HG03442 (cell line): ENCODE measurements around the gene TRO.

ENCODE experiments used
- ATAC-seq: cut with Tn5 transposase; IDR thresholded peaks from one replicate; pipeline ENCODE4 v1.9.1; 2021; ENCODE audit warnings: mild to moderate bottlenecking, moderate library complexity; ENCODE audit not compliant: unreplicated experiment

Gene TRO, protein sequence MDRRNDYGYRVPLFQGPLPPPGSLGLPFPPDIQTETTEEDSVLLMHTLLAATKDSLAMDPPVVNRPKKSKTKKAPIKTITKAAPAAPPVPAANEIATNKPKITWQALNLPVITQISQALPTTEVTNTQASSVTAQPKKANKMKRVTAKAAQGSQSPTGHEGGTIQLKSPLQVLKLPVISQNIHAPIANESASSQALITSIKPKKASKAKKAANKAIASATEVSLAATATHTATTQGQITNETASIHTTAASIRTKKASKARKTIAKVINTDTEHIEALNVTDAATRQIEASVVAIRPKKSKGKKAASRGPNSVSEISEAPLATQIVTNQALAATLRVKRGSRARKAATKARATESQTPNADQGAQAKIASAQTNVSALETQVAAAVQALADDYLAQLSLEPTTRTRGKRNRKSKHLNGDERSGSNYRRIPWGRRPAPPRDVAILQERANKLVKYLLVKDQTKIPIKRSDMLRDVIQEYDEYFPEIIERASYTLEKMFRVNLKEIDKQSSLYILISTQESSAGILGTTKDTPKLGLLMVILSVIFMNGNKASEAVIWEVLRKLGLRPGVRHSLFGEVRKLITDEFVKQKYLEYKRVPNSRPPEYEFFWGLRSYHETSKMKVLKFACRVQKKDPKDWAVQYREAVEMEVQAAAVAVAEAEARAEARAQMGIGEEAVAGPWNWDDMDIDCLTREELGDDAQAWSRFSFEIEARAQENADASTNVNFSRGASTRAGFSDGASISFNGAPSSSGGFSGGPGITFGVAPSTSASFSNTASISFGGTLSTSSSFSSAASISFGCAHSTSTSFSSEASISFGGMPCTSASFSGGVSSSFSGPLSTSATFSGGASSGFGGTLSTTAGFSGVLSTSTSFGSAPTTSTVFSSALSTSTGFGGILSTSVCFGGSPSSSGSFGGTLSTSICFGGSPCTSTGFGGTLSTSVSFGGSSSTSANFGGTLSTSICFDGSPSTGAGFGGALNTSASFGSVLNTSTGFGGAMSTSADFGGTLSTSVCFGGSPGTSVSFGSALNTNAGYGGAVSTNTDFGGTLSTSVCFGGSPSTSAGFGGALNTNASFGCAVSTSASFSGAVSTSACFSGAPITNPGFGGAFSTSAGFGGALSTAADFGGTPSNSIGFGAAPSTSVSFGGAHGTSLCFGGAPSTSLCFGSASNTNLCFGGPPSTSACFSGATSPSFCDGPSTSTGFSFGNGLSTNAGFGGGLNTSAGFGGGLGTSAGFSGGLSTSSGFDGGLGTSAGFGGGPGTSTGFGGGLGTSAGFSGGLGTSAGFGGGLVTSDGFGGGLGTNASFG (N-terminal part only)

DNA sequence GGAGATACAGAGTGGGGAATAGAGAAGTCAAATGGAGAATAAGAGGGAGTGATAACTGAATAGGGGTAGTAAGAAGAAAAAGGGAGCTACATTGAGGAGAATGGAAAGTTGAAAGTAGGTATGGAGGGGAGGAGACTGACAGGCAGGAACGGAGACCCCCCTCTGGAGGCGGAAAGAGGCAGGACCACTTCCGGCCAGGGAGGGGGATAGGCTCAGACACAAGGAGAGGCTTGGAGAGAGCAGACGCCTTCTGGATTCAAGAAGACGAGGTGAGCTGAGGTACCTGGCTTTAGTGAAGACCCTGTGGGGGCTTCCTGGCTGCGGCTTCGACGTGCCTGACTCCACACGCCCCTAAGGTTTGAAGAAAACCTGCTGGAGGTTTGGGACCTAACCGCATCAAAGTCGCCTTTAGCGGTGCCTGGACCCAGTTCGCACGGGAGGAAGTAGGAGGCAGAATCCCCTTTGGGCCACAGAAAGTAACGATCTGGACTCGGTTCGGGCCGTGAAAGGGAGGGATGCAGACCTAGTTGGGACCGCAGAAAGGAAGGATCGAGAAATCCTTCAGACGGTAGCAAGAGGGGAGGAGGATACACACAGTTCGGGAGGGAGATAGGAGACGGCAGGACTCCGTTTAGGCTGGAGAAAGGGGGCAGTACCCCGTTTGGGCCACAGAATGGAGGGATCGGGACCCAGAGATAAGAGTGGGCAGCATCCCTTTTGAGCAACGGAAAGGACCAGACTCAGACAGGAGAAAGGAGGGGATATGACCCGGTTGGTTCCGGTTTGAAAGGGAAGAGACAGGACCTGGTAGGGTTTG, at the start of gene TRO:
TRO (plus strand) TSS at position 215 of the 817 bp plus-strand sequence. CDS start 1,423 bp downstream, outside the sequence.
- ATAC-seq: no peak

DNA sequence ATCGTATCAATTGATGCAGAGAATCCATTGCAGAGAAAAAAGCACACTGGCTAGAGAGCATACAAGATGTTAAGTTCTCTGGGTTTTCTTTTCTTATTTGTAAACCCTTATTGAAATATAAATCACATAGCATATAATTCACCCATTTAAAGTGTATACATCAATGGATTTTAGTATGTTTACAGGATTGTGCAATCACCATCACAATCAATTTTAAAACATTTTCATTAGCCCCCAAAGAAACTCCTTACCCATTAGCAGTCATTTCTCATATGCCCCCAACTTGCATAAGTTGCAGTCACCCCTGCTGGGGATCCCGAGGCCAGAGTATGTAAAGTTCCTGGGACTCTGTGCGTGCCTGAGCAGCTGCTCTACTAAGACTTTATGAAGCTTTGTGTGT, 34.9 kb upstream of the TRO start:
- no peak for ATAC-seq

DNA sequence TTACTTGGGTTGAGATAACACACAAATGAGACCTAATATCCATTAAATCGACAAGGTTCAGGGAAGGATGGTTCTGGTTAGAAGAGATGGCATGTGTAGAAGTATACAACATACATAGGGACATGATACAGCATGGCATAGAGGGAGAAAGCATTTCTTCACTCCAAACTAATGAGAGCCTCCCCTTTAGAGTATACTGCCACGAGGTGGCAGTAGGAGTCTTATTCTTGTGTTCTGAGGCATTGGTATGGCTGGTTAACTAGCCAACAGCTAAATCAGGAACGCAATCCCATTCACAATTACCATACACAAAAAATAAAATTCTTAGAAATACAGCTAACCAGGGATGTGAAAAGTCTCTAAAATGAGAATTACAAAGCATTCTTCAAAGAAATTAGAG, 29.1 kb upstream of the TRO start:
- ATAC-seq: no peak

DNA sequence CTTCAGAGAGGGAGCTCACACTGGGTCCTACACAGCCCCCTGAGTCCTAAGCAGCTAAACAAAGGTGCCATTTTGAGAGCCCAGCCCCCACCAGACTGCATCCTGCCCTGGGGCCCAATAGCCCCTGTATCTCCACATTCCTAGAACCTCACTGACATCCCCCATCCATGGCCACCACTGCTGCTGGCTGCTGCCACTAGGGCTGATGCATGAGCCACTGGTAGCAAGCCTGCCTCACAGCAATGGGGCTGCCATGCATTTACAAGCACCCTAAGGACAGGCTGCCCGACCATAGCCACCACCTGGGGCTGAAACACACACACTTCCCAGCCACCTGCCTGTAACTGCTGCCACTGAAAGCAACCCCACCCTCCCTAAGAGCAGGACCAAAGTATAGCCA, 26.5 kb upstream of the TRO start:
- ATAC-seq: no peak

DNA sequence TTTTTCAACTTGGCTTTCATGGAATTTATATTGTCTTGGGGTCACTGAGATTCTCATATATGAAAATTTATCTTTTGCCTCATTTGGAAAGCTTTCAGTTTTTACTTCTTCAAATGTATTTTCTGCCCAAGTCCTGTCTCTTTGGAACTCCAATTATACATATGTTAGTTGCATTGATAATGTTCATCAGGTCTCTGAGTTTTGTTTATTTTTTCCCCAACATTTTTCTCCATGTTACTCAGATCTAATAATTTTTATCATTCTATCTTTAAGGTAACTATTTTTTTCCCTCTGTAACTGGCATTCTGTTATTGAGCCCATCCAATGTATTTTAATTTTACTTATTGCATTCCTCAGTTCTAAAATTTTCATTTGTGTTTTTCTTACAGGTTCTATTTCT, 10.7 kb upstream of the TRO start:
- ATAC-seq: no peak

DNA sequence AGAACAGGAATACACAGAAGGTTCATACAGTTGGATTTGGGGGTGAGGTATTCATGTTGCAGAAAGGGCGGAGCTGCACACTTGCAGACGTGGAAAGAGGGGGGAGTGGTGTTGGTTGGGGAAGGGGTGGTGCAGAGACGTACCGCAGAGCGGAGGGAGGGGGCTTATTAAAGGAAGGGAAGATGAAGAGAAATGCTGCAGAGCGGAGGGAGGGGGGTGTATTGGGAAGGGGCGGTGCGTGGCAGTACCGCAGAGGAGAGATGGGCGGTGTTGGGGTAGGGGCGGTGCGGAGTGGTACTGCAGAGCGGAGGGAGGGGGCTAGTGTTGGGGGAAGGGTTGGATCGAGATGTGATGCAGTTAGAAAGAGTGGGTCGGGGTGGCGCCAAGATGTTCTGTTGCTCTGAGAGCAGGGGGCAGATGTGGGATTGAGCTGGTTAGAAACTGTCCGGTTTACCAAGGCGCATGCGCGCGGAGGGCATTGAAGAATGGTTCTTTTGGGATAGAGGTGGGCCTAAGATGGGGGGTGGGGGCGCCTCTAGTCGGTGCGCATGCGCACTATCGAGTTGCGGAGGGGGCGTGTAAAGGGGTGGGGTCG, 900 bp downstream of the TRO start:
- peak; percentile 53 for ATAC-seq

DNA sequence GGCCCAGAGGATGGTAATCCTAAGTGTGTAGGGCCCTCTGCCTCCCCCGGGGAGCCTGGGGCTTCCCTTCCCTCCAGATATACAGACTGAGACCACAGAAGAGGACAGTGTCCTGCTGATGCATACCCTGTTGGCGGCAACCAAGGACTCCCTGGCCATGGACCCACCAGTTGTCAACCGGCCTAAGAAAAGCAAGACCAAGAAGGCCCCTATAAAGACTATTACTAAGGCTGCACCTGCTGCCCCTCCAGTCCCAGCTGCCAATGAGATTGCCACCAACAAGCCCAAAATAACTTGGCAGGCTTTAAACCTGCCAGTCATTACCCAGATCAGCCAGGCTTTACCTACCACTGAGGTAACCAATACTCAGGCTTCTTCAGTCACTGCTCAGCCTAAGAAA, 1.9 kb downstream of the TRO start:
- ATAC-seq: no peak

DNA sequence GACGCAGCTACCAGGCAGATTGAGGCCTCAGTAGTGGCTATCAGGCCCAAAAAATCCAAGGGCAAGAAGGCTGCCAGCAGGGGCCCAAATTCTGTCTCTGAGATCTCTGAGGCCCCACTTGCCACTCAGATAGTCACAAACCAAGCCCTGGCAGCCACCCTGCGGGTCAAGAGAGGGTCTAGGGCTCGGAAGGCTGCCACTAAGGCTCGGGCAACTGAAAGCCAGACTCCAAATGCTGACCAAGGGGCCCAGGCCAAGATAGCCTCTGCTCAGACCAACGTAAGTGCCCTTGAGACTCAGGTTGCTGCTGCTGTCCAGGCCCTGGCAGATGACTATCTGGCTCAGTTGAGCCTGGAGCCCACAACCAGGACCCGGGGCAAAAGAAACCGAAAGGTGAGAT, 2.8 kb downstream of the TRO start:
- ATAC-seq: no peak

DNA sequence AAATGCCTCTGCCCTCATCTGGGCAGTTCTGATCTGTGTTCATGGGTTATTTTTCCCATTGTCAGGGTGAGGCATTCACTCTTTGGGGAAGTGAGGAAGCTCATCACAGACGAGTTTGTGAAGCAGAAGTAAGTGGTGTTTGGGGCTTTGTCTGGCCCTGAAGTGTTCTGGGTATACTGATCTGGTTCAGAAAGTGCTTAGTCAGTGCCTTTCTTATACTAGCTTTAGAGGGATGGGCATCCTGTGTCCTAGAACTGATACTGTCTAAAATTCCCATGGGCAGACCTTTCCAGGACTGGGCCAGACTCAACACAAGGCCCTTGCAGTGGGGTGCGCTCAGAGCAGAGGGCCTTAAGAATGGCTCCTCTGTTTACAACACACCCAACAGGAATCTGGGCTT, 6.4 kb downstream of the TRO start:
- no peak for ATAC-seq

DNA sequence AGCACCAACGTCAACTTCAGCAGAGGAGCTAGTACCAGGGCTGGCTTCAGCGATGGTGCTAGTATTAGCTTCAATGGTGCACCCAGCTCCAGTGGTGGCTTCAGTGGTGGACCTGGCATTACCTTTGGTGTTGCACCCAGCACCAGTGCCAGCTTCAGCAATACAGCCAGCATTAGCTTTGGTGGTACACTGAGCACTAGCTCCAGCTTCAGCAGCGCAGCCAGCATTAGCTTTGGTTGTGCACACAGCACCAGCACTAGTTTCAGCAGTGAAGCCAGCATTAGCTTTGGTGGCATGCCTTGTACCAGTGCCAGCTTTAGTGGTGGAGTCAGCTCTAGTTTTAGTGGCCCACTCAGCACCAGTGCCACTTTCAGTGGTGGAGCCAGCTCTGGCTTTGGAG, 8.3 kb downstream of the TRO start:
- ATAC-seq: no peak

DNA sequence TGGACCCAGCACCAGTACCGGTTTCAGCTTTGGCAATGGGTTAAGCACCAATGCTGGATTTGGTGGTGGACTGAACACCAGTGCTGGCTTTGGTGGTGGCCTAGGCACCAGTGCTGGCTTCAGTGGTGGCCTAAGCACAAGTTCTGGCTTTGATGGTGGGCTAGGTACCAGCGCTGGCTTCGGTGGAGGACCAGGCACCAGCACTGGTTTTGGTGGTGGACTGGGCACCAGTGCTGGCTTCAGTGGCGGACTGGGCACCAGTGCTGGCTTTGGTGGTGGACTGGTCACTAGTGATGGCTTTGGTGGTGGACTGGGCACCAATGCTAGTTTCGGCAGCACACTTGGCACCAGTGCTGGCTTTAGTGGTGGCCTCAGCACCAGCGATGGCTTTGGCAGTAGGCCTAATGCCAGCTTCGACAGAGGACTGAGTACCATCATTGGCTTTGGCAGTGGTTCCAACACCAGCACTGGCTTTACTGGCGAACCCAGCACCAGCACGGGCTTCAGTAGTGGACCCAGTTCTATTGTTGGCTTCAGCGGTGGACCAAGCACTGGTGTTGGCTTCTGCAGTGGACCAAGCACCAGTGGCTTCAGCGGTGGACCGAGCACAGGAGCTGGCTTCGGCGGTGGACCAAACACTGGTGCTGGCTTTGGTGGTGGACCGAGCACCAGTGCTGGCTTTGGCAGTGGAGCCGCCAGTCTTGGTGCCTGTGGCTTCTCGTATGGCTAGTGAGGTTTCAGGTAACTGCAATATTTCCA, 9.8 kb downstream of the TRO start:
- no peak for ATAC-seq

DNA sequence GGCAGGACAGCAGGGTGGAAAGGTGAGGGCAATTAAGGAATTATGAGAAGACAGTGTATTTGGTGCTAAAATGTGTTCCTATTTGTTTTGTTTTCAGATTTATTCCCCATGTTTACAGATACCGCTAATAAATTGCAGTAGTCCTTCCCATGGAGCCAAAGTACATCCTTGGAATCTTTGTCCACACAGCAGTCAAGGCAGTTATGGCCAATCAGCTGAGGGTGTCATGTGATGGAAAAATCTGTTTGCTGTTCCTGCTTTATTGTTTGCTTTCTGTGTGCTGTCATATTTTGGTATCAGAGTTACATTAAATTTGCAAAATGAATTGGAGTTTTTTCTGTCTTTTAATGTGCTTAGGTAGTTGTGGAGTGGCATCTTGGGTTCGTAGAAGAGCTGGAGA, 10.5 kb downstream of the TRO start:
- no peak for ATAC-seq

DNA sequence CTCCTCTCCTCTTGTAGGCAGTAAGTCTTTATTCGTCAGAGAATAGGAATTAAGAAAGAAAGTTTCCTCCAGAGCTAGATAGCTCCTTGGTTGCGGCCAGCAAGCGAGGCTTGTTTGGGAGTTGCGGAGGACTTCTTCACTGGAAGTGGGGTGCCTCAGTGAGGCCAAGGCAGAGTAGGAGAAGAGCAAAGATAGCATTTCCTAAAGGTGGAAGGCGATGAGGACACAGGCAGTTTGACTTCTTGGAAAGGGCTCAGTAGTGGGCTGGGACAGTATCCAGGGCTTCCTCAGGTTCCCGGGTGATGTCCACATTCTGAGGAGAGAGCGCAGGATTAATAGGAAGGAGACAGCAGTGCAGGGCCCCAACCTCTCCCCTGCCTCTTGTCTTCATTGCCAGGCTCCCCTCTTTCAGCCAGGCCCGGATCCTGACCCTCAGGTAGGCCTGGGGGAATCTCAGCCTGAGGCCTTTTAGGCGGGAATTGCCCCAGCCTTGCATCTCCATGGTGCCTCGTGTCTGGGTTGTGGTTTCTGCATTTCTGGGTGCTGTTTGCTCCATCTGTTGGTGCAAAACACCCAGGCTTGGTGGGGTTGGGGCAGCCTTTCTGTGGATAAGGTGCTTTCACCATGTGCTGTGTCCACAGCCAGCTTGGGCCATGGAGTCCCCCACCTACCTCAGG, 12.7 kb downstream of the TRO start:
- no peak for ATAC-seq

DNA sequence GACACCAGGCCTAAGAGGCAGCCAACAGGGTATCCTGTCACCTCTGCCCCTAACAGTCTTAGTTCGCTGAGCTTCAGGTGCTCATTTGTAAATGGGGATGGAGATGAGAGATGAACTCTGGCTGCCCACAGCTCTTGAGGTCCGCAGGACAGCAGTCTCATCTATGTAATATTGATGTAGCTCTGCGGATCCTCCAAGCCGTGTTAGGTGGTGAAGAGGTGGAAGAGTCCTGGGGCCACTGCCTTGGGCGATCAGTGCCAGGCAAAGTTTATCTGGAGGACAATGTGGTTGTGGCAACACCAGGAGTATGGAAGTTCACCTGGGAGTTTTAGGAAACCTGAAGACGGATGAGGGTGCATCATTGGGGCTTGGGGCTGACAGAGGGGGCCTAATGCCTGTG, 13.4 kb downstream of the TRO start:
- ATAC-seq: no peak

DNA sequence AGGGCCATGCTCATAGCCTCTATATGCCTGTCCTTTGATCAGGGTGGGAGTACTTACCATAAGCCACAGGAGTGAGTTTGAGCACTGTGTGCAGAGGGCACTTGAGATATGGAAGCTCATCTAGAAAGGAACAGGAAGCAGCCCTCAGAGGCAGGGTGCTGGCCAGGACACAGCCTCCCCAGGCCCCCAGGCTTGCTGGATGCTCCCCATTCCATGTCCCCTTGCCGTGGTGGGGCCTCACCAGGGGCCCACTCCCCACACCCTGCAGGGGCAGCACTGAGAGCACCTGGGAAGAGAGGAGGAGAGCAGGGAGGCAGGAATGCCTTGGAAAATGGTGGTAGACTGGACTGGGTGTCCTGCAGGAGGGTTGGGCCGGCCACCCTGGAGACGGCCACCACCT, 14.3 kb downstream of the TRO start:
- ATAC-seq: no peak

DNA sequence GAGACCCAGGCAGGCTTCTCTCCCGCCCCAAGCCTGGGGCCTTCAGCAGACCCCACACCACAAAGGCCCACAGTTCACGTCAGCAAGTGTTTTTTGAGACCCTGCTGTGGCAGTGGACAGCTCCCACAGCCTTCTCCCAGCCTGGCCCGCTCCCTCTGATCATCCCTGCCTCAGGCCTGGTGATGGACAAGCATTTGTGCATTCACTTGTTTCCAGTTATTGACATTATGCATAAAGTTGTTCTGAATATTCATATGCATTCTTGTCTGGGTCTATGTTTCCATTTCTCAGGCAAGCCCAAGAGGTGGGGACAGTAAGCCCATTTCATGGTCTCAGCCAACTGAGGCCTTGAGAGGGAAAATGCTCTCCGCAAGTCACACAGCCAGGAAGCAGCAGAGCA, 14.7 kb downstream of the TRO start:
- ATAC-seq: no peak

DNA sequence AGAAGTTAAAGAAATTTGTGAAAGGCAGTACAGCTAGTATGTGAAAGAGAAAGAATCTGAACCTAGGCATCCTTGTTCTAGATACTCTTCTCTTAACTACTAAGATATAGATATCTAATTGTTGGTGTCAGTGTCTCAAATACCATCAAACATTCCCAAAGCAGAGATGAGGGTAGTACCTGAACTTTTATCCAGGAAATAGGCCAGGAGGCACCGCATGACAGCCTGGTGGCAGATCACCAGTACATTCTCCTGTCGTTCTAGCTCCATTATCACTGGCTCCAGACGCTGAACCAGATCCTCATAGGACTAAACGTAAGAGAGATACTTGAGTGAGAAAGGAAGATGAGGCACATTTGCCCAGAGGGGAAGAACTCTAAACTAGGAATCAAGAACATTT, 16.8 kb downstream of the TRO start:
- no peak for ATAC-seq

DNA sequence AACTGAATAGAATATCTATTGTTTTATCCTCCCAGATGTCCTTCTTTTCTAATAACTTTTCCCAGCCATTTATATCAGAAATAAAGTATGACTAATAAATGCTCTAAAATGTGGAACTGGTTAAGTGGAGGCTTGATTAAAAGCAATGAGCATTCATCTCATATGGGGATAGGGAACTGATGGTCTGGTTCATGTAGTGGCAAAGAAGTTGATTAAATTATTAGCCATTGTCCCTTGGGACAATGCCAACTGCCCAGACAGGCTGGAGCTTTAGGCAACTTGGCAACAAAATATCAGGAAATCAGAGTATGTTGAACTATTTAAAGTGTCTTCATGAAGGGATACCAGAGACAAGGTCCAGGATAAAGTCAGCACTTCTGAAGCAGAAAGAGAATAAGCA, 24.2 kb downstream of the TRO start:
- no peak for ATAC-seq

DNA sequence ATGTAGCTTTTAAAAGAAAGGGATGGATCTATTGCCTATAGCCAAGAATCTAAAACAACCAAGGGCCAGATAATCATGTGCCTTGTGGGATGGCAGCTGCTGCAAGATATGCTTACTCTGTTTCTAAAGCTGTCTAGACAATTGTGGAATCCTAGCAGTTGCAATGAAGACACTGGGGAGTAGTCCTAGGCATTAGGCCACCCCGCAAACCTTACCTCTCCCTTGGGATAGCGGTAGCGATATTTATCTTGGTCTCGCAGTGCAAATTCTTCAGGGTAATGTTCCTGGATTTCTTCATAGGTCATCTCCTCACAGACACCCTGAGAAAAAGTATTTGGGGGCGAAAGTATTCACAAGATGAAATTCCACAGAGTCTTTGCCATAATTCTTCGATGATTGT, 24.6 kb downstream of the TRO start:
- ATAC-seq: no peak
